Thymus (tissue), 14 donors: ENCODE measurements around the gene TMEM222. TPM values are rescaled to one million over a fixed set of nuclear protein-coding genes. Genes with fewer than 3 reads are reported as not detected.
"Not testable (repeated sequence)": the region's sequence is repeated elsewhere in the genome, so short reads cannot be mapped to it uniquely, and the experiment has no call there.

Source experiments
- DNase-seq, 9 donors: peaks; one replicate each; pipeline ENCODE4 v3.0.0-alpha.2; 2013; ENCODE audit warnings: low spot score in 9 of 9, low read depth in 6 of 9, missing footprints in 1 of 9
- H3K27ac ChIP-seq, 2 donors: one replicate each; pipeline ENCODE4 v1.5.1; 2013; ENCODE audit warnings: control low read depth in 1 of 2, low read depth in 1 of 2, low read length in 1 of 2, mild to moderate bottlenecking in 1 of 2, moderate library complexity in 1 of 2
- H3K27me3 ChIP-seq, 2 donors: one replicate each; pipeline ENCODE4 v1.5.1; 2013; ENCODE audit warnings: low read length in 1 of 2; ENCODE audit not compliant: control insufficient read depth in 2 of 2, insufficient read depth in 1 of 2
- H3K36me3 ChIP-seq, 2 donors: one replicate each; pipeline ENCODE4 v1.5.1; 2013; ENCODE audit warnings: low read length in 1 of 2, mild to moderate bottlenecking in 1 of 2, moderate library complexity in 1 of 2; ENCODE audit not compliant: control insufficient read depth in 2 of 2, insufficient read depth in 2 of 2
- H3K4me1 ChIP-seq, 2 donors: one replicate each; pipeline ENCODE4 v1.5.1; 2013; ENCODE audit warnings: low read length in 2 of 2; ENCODE audit not compliant: control insufficient read depth in 2 of 2, insufficient read depth in 2 of 2
- H3K4me3 ChIP-seq, 2 donors: one replicate each; pipeline ENCODE4 v1.5.1; 2013; ENCODE audit warnings: low read length in 2 of 2, control low read depth in 1 of 2, mild to moderate bottlenecking in 1 of 2
- H3K9me3 ChIP-seq, 2 donors: one replicate each; pipeline ENCODE4 v1.5.1; 2013; ENCODE audit warnings: low read length in 1 of 2, mild to moderate bottlenecking in 1 of 2; ENCODE audit not compliant: control insufficient read depth in 2 of 2, insufficient read depth in 1 of 2
- WGBS: extraction: QIAGEN DNeasy Blood & Tissue Kit; methylation state at CpG from one replicate; pipeline ENCODE4 v1.1.7; 2013; 5-methylcytosine and 5-hydroxymethylcytosine counted together
- long read RNA-seq, 10 donors: transcript quantifications; one replicate each; lab custom pipeline, GENCODE V29; 2026
- polyA plus RNA-seq: library from polyadenylated mRNA; stranded (reverse); fragments of 200-250 nt; gene quantifications from one replicate; pipeline ENCODE4 v1.2.3, GENCODE V29; 2013
- total RNA-seq: library from RNA; stranded (reverse); fragments of 120-200 nt; gene quantifications from one replicate; pipeline ENCODE4 v1.2.4, GENCODE V29; 2013
- donor health status: healthy.

The TMEM222 gene, protein sequence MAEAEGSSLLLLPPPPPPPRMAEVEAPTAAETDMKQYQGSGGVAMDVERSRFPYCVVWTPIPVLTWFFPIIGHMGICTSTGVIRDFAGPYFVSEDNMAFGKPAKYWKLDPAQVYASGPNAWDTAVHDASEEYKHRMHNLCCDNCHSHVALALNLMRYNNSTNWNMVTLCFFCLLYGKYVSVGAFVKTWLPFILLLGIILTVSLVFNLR
- 22.8 TPM for total RNA-seq
- polyA plus RNA-seq, result 35.5 TPM
- long read RNA-seq, donor 1, partial matches to known transcripts, result 0 of 2 reads
- long read RNA-seq, donor 1, other reads (novel, unspliced or antisense), result 0 of 2 reads
- long read RNA-seq, donor 2, transcript TMEM222-211 (6 exons, 1,613 nt), result major isoform, 12 of 15 reads
- long read RNA-seq, donor 2, partial matches to known transcripts, result 0 of 15 reads
- long read RNA-seq, donor 2, other reads (novel, unspliced or antisense), result 0 of 15 reads
- long read RNA-seq, donor 3, transcript TMEM222-203 (5 exons, 1,071 nt), result minor isoform, 5 of 22 reads
- long read RNA-seq, donor 3, transcript TMEM222-211 (6 exons, 1,613 nt), result major isoform, 10 of 22 reads
- long read RNA-seq, donor 3, partial matches to known transcripts, result 0 of 22 reads
- long read RNA-seq, donor 3, other reads (novel, unspliced or antisense), result 0 of 22 reads
- long read RNA-seq, donor 4, transcript TMEM222-211 (6 exons, 1,613 nt), result major isoform, 7 of 11 reads
- long read RNA-seq, donor 4, partial matches to known transcripts, result 0 of 11 reads
- long read RNA-seq, donor 4, other reads (novel, unspliced or antisense), result 0 of 11 reads
- long read RNA-seq, donor 5, transcript TMEM222-211 (6 exons, 1,613 nt), result major isoform, 17 of 24 reads
- long read RNA-seq, donor 5, partial matches to known transcripts, result 0 of 24 reads
- long read RNA-seq, donor 5, other reads (novel, unspliced or antisense), result 0 of 24 reads
- long read RNA-seq, donor 6, partial matches to known transcripts, result 0 of 4 reads
- long read RNA-seq, donor 6, other reads (novel, unspliced or antisense), result 0 of 4 reads
- long read RNA-seq, donor 7, transcript TMEM222-211 (6 exons, 1,613 nt), result major isoform, 8 of 125 reads
- long read RNA-seq, donor 7, partial matches to known transcripts, result 113 of 125 reads
- long read RNA-seq, donor 7, other reads (novel, unspliced or antisense), result 0 of 125 reads
- long read RNA-seq, donor 8, transcript TMEM222-211 (6 exons, 1,613 nt), result major isoform, 5 of 6 reads
- long read RNA-seq, donor 8, partial matches to known transcripts, result 0 of 6 reads
- long read RNA-seq, donor 8, other reads (novel, unspliced or antisense), result 0 of 6 reads
- long read RNA-seq, donor 9, transcript TMEM222-211 (6 exons, 1,613 nt), result major isoform, 6 of 8 reads
- long read RNA-seq, donor 9, partial matches to known transcripts, result 0 of 8 reads
- long read RNA-seq, donor 9, other reads (novel, unspliced or antisense), result 0 of 8 reads
- long read RNA-seq, donor 10, transcript TMEM222-211 (6 exons, 1,613 nt), result major isoform, 7 of 11 reads
- long read RNA-seq, donor 10, partial matches to known transcripts, result 0 of 11 reads
- long read RNA-seq, donor 10, other reads (novel, unspliced or antisense), result 0 of 11 reads

DNA sequence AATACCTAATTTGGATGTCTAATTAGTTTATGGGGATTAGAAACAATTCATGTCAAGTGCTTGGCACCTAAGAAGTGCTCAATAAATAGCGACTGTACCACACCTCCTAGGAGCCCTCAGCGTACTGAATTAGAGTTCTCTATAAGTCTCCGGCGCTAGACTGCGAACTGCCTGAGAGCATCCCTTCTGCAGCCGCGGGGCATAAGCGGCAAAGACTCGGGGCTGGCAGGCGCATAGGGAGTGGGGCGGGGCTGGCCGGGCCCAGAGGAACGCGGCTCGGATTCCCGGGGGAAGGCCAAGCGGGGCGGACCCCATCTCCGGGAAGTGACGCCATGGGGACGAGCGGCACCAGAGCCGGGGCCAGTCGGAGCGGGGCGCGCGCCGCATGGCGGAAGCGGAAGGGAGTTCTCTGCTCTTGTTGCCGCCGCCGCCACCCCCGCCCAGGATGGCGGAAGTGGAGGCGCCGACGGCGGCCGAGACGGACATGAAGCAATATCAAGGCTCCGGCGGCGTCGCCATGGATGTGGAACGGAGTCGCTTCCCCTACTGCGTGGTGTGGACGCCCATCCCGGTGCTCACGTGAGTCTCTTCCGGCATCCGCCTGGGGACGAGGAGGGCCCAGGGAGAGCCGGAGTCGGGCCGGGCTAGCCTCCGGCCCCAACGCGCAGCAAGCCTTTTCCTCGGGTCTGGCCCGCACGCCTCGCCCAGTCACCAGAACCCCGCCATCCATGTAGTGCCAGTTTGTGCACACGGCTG is at the start of gene TMEM222:
TSS of gene TMEM222 (plus strand) at position 351 of the 756 bp plus-strand sequence. CDS start at position 386, 35 bp downstream.
- H3K4me1 ChIP-seq, result peaks cover 8 to 13% of the 10 kb centered on the region in 2 donors
- no peaks in the 10 kb centered on the region for H3K9me3 ChIP-seq
- WGBS, result under 1% methylated on average over 67 of the region's 67 CpGs
- peak within 1 kb of the TSS; percentile 77 to 79 for H3K27ac ChIP-seq
- peaks cover 3% of the 10 kb centered on the region in 2 donors for H3K27me3 ChIP-seq
- peak within 1 kb of the TSS; percentile 81 to 82 for H3K4me3 ChIP-seq
- peaks cover 18 to 29% of the 10 kb centered on the region in 2 donors for H3K36me3 ChIP-seq
- peak; percentile 76 to 98 (median 94) for DNase-seq

DNA sequence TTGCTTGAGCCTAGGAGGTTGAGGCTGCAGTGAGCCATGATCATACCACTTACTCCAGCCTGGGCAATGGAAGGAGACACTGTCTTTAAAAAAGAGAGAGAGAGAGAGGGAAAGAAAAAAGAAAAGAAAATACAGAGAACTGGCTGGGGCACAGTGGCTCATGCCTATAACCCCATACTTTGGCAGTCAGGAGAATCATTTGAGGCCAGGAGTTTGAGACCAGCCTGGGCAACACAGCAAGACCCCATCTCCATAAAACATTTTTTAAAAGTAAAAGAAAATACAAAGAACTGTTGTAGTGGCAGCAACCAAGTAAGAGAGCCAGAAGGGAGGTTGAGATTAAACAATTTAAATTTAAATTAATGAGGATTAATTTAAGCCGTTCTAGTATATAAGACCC is 47.8 kb upstream of the TMEM222 start:
- Histone ChIP-seq H3K27me3 (no peaks in the 10 kb centered on the region), H3K4me1 (no peaks in the 10 kb centered on the region), H3K4me3 (no peak overlapping the region), H3K36me3 (peaks cover 0 to 6% of the 10 kb centered on the region in 2 donors), H3K9me3 (peaks cover 0 to 3% of the 10 kb centered on the region in 2 donors), H3K27ac (no peak overlapping the region)
- DNase-seq, result no peak
- 97% methylated on average over 1 of the region's 1 CpG for WGBS

DNA sequence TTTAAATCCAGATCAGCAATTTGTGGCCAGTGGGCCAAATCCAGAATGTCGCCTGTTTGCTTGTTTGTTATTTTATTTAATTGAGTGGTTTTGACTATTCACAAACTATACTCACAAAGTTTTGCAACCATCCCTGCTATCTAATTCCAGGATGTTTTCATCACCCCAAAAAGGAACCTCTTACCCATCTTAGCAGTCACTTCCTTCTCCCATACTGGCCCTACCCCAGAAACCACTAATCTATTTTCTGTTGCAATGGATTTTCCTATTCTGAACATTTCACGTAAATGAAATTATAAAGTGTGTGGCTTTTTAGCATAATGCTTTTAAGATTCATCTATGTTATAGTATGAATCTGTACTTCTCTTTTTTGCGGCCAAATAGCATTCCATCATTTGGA is 46.3 kb upstream of the TMEM222 start:
- no peaks in the 10 kb centered on the region for H3K27me3 ChIP-seq
- no peak overlapping the region for H3K4me3 ChIP-seq
- DNase-seq, result no peak
- H3K9me3 ChIP-seq, result peaks cover 0 to 3% of the 10 kb centered on the region in 2 donors
- no peak overlapping the region for H3K27ac ChIP-seq
- H3K4me1 ChIP-seq, result no peaks in the 10 kb centered on the region
- WGBS, result 82% methylated on average over 3 of the region's 3 CpGs
- H3K36me3 ChIP-seq, result peaks cover 0 to 3% of the 10 kb centered on the region in 2 donors

GRCh38 chr1:27284425-27285273 is 37.3 kb upstream of the TMEM222 start:
- peaks cover 5 to 37% of the 10 kb centered on the region in 2 donors for H3K4me1 ChIP-seq

GRCh38 chr1:27285274-27285660 is 36.7 kb upstream of the TMEM222 start:
- WGBS, result 57% methylated on average over 2 of the region's 2 CpGs
- Histone ChIP-seq H3K4me3 (no peak overlapping the region), H3K36me3 (peaks cover 18 to 34% of the 10 kb centered on the region in 2 donors), H3K4me1 (peaks cover 5 to 37% of the 10 kb centered on the region in 2 donors), H3K27ac (peak overlapping the region in 1 of 2 donors; percentile 80), H3K27me3 (no peaks in the 10 kb centered on the region), H3K9me3 (no peaks in the 10 kb centered on the region)
- peak in 4 of 9 donors; percentile 25 to 62 (median 35) for DNase-seq

More at GRCh38 chr1:27284425-27285273, 37.3 kb upstream of the TMEM222 start:
- peaks cover 18 to 32% of the 10 kb centered on the region in 2 donors for H3K36me3 ChIP-seq
- H3K4me3 ChIP-seq, result no peak overlapping the region
- DNase-seq, result peak; percentile 68 to 95 (median 89)
- no peaks in the 10 kb centered on the region for H3K9me3 ChIP-seq
- 58% methylated on average over 11 of the region's 11 CpGs for WGBS
- H3K27me3 ChIP-seq, result no peaks in the 10 kb centered on the region
- peak overlapping the region in 1 of 2 donors; percentile 80 for H3K27ac ChIP-seq

DNA sequence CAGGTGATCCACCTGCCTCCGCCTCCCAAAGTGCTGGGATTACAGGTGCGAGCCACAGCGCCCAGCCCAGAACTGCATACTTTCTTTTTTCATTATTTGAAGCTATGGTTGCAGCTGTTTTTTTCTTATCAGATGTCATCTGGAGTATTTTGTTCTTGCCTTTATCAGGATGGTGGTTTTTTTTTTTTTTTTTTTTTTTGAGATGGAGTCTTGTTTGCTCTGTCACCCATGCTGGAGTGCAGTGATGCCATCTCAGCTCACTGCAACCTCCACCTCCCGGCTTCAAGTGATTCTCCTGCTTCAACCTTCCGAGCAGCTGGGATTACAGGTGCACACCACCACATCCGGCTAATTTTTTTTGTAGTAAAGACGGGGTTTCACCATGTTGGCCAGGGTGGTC is 36.1 kb upstream of the TMEM222 start:
- Histone ChIP-seq H3K4me1 (peaks cover 5 to 37% of the 10 kb centered on the region in 2 donors), H3K27ac (peak overlapping the region in 1 of 2 donors; percentile 80), H3K36me3 (peaks cover 23 to 40% of the 10 kb centered on the region in 2 donors)
- 61% methylated on average over 7 of the region's 7 CpGs for WGBS
- peak in 7 of 9 donors; percentile 25 to 68 (median 36) for DNase-seq
- H3K4me3 ChIP-seq, H3K27me3 ChIP-seq, H3K9me3 ChIP-seq: not testable (repeated sequence)

DNA sequence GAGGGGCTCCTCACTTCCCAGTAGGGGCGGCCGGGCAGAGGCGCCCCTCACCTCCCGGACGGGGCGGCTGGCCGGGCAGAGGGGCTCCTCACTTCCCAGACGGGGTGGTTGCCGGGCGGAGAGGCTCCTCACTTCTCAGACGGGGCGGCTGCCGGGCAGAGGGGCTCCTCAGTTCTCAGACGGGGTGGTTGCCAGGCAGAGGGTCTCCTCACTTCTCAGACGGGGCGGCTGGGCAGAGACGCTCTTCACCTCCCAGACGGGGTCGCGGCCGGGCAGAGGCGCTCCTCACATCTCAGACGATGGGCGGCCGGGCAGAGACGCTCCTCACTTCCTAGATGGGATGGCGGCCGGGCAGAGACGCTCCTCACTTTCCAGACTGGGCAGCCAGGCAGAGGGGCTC is 32.8 kb upstream of the TMEM222 start:
- peaks cover 4 to 34% of the 10 kb centered on the region in 2 donors for H3K4me1 ChIP-seq
- not testable (repeated sequence) for H3K27ac ChIP-seq, H3K9me3 ChIP-seq, H3K4me3 ChIP-seq, H3K27me3 ChIP-seq, DNase-seq
- peaks cover 31 to 46% of the 10 kb centered on the region in 2 donors for H3K36me3 ChIP-seq
- WGBS, result 99% methylated on average over 27 of the region's 29 CpGs
